Panc1 (cell line): Measurements from ENCODE around the gene CYP2E1. TPM values are rescaled to one million over a fixed set of nuclear protein-coding genes. Genes with fewer than 3 reads are reported as not detected.
"Not testable (repeated sequence)": the region's sequence is repeated elsewhere in the genome, so short reads cannot be mapped to it uniquely, and the experiment has no call there.

ENCODE experiments used
- ATAC-seq: fragments of 200-7000 bp; cut with Tn5 transposase; 2 replicates; pipeline ENCODE4 v1.9.1; 2020; ENCODE audit warnings: mild to moderate bottlenecking, moderate library complexity
- BruUV-seq: library from RNA; stranded (reverse); fragments of 400-500 nt; replicated peaks from 2 replicates; lab custom pipeline; 2021; lab: Mats Ljungman, UMichigan
- CTCF ChIA-PET: fragments of 300-600 bp; sonication (Branson Sonifier 250); formaldehyde crosslinking; loops from one replicate; lab custom pipeline; 2022; ENCODE audit warnings: antibody characterized with exemption; lab: Charles Lee
- POLR2A ChIA-PET: fragments of 300-600 bp; sonication (Branson Sonifier 250); formaldehyde crosslinking; loops from one replicate; lab custom pipeline; 2022; ENCODE audit warnings: antibody characterized with exemption; lab: Charles Lee
- DNase-seq: peaks from one replicate; pipeline ENCODE4 v3.0.0-alpha.2; 2010; ENCODE audit warnings: low read depth, low spot score
- H3K27ac ChIP-seq: 2 replicates; pipeline ENCODE4 v1.5.1; 2011; ENCODE audit warnings: mild to moderate bottlenecking, low read length, inconsistent platforms
- H3K27me3 ChIP-seq: fragments of 200-500 bp; sonication (Bioruptor generic); 2 replicates; pipeline ENCODE4 v1.6.0; 2014; ENCODE audit warnings: low read length, inconsistent platforms; ENCODE audit not compliant: control insufficient read depth, insufficient read depth
- H3K36me3 ChIP-seq: fragments of 200-500 bp; sonication (Bioruptor generic); 2 replicates; pipeline ENCODE4 v1.5.1; 2014; ENCODE audit warnings: inconsistent platforms, mild to moderate bottlenecking, low read length, moderate library complexity; ENCODE audit not compliant: control insufficient read depth, insufficient read depth
- H3K4me1 ChIP-seq: 2 replicates; pipeline ENCODE4 v1.5.1; 2011; ENCODE audit warnings: inconsistent platforms, mild to moderate bottlenecking, low read length, moderate library complexity; ENCODE audit not compliant: control insufficient read depth, insufficient read depth
- H3K4me3 ChIP-seq, 2 experiments: 2 replicates each; pipeline ENCODE4 v1.5.1; 2011 to 2012; ENCODE audit warnings: low read depth in 2 of 2, low read length in 2 of 2, mild to moderate bottlenecking in 2 of 2, inconsistent platforms in 1 of 2, moderate library complexity in 1 of 2
- H3K9me3 ChIP-seq: fragments of 200-500 bp; sonication (Bioruptor generic); 2 replicates; pipeline ENCODE4 v1.5.1; 2014; ENCODE audit warnings: low read depth, mild to moderate bottlenecking, inconsistent platforms, low read length, moderate library complexity; ENCODE audit not compliant: control insufficient read depth, insufficient read depth
- CTCF ChIP-seq: fragments of 450-650 bp; IDR thresholded peaks from 2 replicates; pipeline ENCODE4 v1.5.1; 2017; ENCODE audit warnings: mild to moderate bottlenecking
- POLR2AphosphoS5 ChIP-seq: IDR thresholded peaks from 2 replicates; pipeline ENCODE4 v1.6.1; 2012; ENCODE audit warnings: mild to moderate bottlenecking, low read depth, low read length, moderate library complexity
- REST ChIP-seq, 2 experiments: IDR thresholded peaks; 2 replicates each; pipeline ENCODE4 v1.6.1; 2011 to 2012; ENCODE audit warnings: low read depth in 2 of 2, control low read depth in 1 of 2, low read length in 1 of 2, mild to moderate bottlenecking in 1 of 2, moderate library complexity in 1 of 2; ENCODE audit not compliant: insufficient read depth in 1 of 2
- SIN3A ChIP-seq: IDR thresholded peaks from 2 replicates; pipeline ENCODE4 v1.6.1; 2012; ENCODE audit warnings: low read depth, mild to moderate bottlenecking, low read length, moderate library complexity, borderline replicate concordance; ENCODE audit not compliant: insufficient read depth
- TCF7L2 ChIP-seq: IDR thresholded peaks from 2 replicates; pipeline ENCODE4 v1.6.1; 2011; ENCODE audit warnings: mild to moderate bottlenecking, low read depth, low read length, inconsistent platforms
- in situ Hi-C: cut with HindIII; loops from 2 replicates; pipeline ENCODE4 v1.10.0; 2016; ENCODE audit warnings: low sequenced_read_pairs, low pct_unique_long_range_greater_than_20kb
- intact Hi-C: fragments of 100-400 bp; cut with micrococcal nuclease; formaldehyde crosslinking; loops from one replicate; pipeline ENCODE4 v1.10.0; 2022; ENCODE audit not compliant: unreplicated experiment
- total RNA-seq: library from RNA; stranded (reverse); gene quantifications from one replicate; pipeline ENCODE4 v1.2.1, GENCODE V29; 2021; ENCODE audit not compliant: unreplicated experiment

The CYP2E1 gene
- total RNA-seq, 1 experiment from 2014 or later, result 1.1 TPM

DNA sequence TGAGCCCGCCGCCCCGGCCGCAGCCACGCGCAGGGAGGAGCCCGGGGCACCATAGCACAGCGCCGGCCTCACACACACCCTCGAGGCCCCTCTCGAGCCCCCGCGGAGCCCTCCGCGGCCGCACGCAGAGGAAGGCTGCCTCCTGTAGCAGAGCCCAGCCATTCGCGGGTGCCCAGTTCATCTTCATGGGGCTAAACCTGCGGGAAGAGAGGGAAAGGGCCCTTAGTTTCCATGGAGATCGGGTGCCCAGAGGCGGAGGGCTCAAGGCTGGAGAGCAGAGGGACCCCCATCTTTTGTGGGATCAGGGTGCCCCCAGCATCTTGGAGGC, 41.1 kb downstream of the CYP2E1 start:
- no peak overlapping the region for H3K4me3 ChIP-seq
- no peaks in the 10 kb centered on the region for H3K4me1 ChIP-seq
- no peaks in the 10 kb centered on the region for H3K27me3 ChIP-seq
- ATAC-seq (no peak), DNase-seq (no peak)
- ChIA-PET CTCF (no interaction called here), POLR2A (no interaction called here)
- TF ChIP-seq POLR2AphosphoS5 (no peak), CTCF (no peak), SIN3A (no peak), TCF7L2 (no peak), REST (IDR thresholded peaks at IDR 0.05; ENCODE audit: insufficient read depth in 1 of 2, low read depth in 2 of 2, low read length in 1 of 2) (no peak)
- in situ Hi-C loops, result no loop called here
- peaks cover 6% of the 10 kb centered on the region for H3K9me3 ChIP-seq
- intact Hi-C loops, result no loop called here
- H3K27ac ChIP-seq, result no peak overlapping the region
- no TSS peak for BruUV-seq
- no peaks in the 10 kb centered on the region for H3K36me3 ChIP-seq

- intact Hi-C loops, BruUV-seq, H3K27ac ChIP-seq, H3K4me1 ChIP-seq, POLR2A ChIA-PET, H3K4me3 ChIP-seq, DNase-seq, H3K36me3 ChIP-seq, CTCF ChIA-PET, in situ Hi-C loops, H3K27me3 ChIP-seq: not testable (repeated sequence)
- peak; percentile 76 for ATAC-seq
- H3K9me3 ChIP-seq, result peaks cover 12% of the 10 kb centered on the region
These were observed 41.8 kb downstream of the CYP2E1 start for GRCh38 chr10:133568831-133569527.

GRCh38 chr10:133569801-133570200, 42.6 kb downstream of the CYP2E1 start:
- intact Hi-C loops, in situ Hi-C loops: not testable (repeated sequence)

GRCh38 chr10:133572055-133572454, 44.9 kb downstream of the CYP2E1 start:
- H3K27me3 ChIP-seq, CTCF ChIA-PET, in situ Hi-C loops, H3K4me3 ChIP-seq, POLR2A ChIA-PET, H3K4me1 ChIP-seq, DNase-seq, BruUV-seq, H3K27ac ChIP-seq, H3K36me3 ChIP-seq, ATAC-seq: not testable (repeated sequence)
- peaks cover 12% of the 10 kb centered on the region for H3K9me3 ChIP-seq
- intact Hi-C loops, result loop anchor here (2.0 kb wide), 1 partner anchor 143 kb away; no protein-coding TSS in a partner anchor

More at GRCh38 chr10:133569801-133570200, 42.6 kb downstream of the CYP2E1 start:
- H3K4me3 ChIP-seq, ATAC-seq, H3K27ac ChIP-seq, DNase-seq, CTCF ChIA-PET, H3K4me1 ChIP-seq, BruUV-seq, H3K36me3 ChIP-seq, H3K27me3 ChIP-seq, POLR2A ChIA-PET: not testable (repeated sequence)
- H3K9me3 ChIP-seq, result peaks cover 12% of the 10 kb centered on the region

DNA sequence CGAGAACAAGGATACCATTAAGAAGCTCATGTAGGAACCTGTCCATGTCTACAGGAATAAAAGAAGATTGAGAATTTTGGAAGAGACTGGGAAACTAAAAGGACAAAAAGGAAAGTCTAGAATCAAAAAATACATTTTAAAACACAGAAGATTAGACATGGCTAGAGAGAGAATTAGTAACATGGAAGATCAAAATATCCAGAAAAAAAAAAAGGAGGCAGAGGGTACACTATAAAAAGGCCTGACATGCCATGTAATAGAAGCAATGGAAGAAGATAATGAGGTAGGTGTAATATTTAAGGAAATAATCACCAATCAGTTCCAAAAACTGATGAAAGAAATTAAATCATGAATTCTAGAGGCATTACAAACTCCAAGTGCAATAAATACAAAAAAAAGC, 46.3 kb downstream of the CYP2E1 start:
- H3K36me3 ChIP-seq, H3K27ac ChIP-seq, BruUV-seq, DNase-seq, H3K27me3 ChIP-seq, ATAC-seq, H3K4me3 ChIP-seq, H3K4me1 ChIP-seq, in situ Hi-C loops: not testable (repeated sequence)
- ChIA-PET POLR2A (interaction anchor here (0.7 kb wide), 1 partner anchor 152 kb away, joined by 5 read pairs; no protein-coding TSS in a partner anchor), CTCF (interaction anchor here (0.7 kb wide), 1 partner anchor 241 kb away, joined by 5 read pairs; no protein-coding TSS in a partner anchor)
- peaks cover 12% of the 10 kb centered on the region for H3K9me3 ChIP-seq
- intact Hi-C loops, result loop anchor here (2.0 kb wide), 1 partner anchor 145 kb away; no protein-coding TSS in a partner anchor
